Cardiac fibroblast (primary cell): ENCODE measurements around the gene EDAR.

Experiments
- DNase-seq, 2 donors: peaks; one replicate each; pipeline versions ENCODE4 v3.0.0 to v3.0.0-alpha.2; 2010; ENCODE audit warnings: low read depth in 2 of 2
- H3K4me3 ChIP-seq, 2 donors: replicated peaks in 1 of 2; 1 replicate in 1 of 2; 2 replicates in 1 of 2; pipeline ENCODE4 v1.5.1; 2011; ENCODE audit warnings: low read depth in 2 of 2, low read length in 2 of 2, mild to moderate bottlenecking in 2 of 2, moderate library complexity in 1 of 2
- CTCF ChIP-seq: IDR thresholded peaks from one replicate; pipeline ENCODE4 v1.5.1; 2011; ENCODE audit warnings: low read depth, mild to moderate bottlenecking, low read length, inconsistent platforms

EDAR gene

GRCh38 chr2:108922141-108922915 lies 66.7 kb downstream of the EDAR start:
- TF ChIP-seq CTCF = no peak
- DNase-seq = peak in 1 of 2 donors; percentile 34
- no peak overlapping the region for H3K4me3 ChIP-seq

- no peak for TF ChIP-seq CTCF
- DNase-seq = no peak
- no peak overlapping the region for H3K4me3 ChIP-seq
Measured at GRCh38 chr2:108921096-108922030, 67.7 kb downstream of the EDAR start.

- DNase-seq = no peak
- H3K4me3 ChIP-seq = no peak overlapping the region
- no peak for TF ChIP-seq CTCF
Measured at GRCh38 chr2:108920686-108921085, 68.3 kb downstream of the EDAR start.

- DNase-seq = no peak
- no peak for TF ChIP-seq CTCF
- no peak overlapping the region for H3K4me3 ChIP-seq
Measured at GRCh38 chr2:108919571-108920373, 69.2 kb downstream of the EDAR start.

GRCh38 chr2:108918941-108919341 lies 70.1 kb downstream of the EDAR start:
- no peak for TF ChIP-seq CTCF
- H3K4me3 ChIP-seq = no peak overlapping the region
- DNase-seq = no peak

GRCh38 chr2:108918156-108918874 lies 70.7 kb downstream of the EDAR start:
- TF ChIP-seq CTCF = no peak
- H3K4me3 ChIP-seq = no peak overlapping the region
- no peak for DNase-seq
